HCEC 1CT (cell line): Measurements from ENCODE around the gene FHAD1.

Source experiments
- DNase-seq: peaks from one replicate; pipeline ENCODE4 v3.0.0-alpha.2; 2017

Gene FHAD1

GRCh38 chr1:15246960-15247614 lies at the start of gene FHAD1:
Gene FHAD1 (plus strand): TSS chr1:15247223. CDS start chr1:15251785, 4,562 bp downstream.
- peak; percentile 47 for DNase-seq

- DNase-seq: no peak
These were observed 49.2 kb upstream of the FHAD1 start for GRCh38 chr1:15197591-15198447.

- DNase-seq: no peak
These were observed 48.3 kb upstream of the FHAD1 start for GRCh38 chr1:15198684-15199083.

- no peak for DNase-seq
These were observed 45.8 kb upstream of the FHAD1 start for GRCh38 chr1:15201221-15201620.

GRCh38 chr1:15201849-15202551 lies 45.0 kb upstream of the FHAD1 start:
- DNase-seq: no peak

- no peak for DNase-seq
These were observed 42.1 kb upstream of the FHAD1 start for GRCh38 chr1:15204931-15205330.

GRCh38 chr1:15205586-15206346 lies 41.3 kb upstream of the FHAD1 start:
- DNase-seq: no peak

GRCh38 chr1:15206418-15207030 lies 40.5 kb upstream of the FHAD1 start:
- no peak for DNase-seq

- no peak for DNase-seq
These were observed 39.8 kb upstream of the FHAD1 start for GRCh38 chr1:15207031-15207828.

- no peak for DNase-seq
These were observed 39.1 kb upstream of the FHAD1 start for GRCh38 chr1:15207829-15208429.

- peak; percentile 6 for DNase-seq
These were observed 36.2 kb upstream of the FHAD1 start for GRCh38 chr1:15210651-15211375.

- DNase-seq: no peak
These were observed 35.6 kb upstream of the FHAD1 start for GRCh38 chr1:15211424-15211823.

- DNase-seq: no peak
These were observed 34.6 kb upstream of the FHAD1 start for GRCh38 chr1:15212216-15212953.

- DNase-seq: no peak
These were observed 34.1 kb upstream of the FHAD1 start for GRCh38 chr1:15212954-15213291.

GRCh38 chr1:15213341-15213821 lies 33.6 kb upstream of the FHAD1 start:
- DNase-seq: no peak

- DNase-seq: no peak
These were observed 32.5 kb upstream of the FHAD1 start for GRCh38 chr1:15214527-15214926.

- no peak for DNase-seq
These were observed 31.9 kb upstream of the FHAD1 start for GRCh38 chr1:15215116-15215515.

GRCh38 chr1:15217654-15218053 lies 29.4 kb upstream of the FHAD1 start:
- no peak for DNase-seq
